Fibroblast of peridontal ligament (primary cell): Measurements from ENCODE around the gene ZNF396.

Experiments
- DNase-seq: peaks from one replicate; pipeline ENCODE4 v3.0.0-alpha.2; 2010; ENCODE audit errors: extremely low read depth

The ZNF396 gene

DNA sequence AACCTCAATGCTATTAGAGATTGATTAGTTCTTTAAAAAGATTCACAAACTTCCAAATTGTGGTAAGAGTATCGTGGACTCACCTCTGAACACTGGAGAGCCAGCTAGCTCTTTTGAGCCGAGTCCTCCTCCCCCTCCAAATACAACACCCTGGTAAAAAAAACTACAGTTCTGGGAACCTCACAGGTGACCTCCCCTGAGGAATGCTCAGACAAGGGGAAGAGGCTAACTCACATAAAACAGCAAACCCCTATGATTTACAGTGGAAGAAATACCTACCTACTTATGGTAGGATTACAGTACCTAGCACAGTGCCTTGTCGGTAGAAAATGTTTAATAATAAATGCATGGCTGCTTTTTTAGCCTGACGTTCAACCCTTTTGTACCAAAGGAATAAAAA is 41.3 kb downstream of the ZNF396 start:
- DNase-seq = no peak

DNA sequence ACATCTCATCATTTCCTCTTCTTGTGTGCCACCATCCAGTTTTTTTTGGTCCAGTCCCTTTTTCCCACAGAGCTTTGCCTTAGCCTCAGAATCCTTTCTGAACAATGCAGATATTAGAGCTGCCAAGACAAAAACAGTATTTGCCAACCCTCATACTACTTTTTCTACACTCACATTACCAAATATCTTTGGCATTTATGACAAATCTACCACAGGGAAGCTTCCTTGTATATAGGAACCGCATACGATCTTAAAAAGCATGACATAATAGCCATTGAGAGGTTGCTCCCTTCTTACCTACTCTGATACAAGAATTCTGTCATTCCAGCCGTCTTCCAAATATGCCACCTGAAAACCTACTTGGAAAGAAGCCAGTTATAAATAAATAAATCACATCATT is 42.3 kb downstream of the ZNF396 start:
- DNase-seq = peak; percentile 49

DNA sequence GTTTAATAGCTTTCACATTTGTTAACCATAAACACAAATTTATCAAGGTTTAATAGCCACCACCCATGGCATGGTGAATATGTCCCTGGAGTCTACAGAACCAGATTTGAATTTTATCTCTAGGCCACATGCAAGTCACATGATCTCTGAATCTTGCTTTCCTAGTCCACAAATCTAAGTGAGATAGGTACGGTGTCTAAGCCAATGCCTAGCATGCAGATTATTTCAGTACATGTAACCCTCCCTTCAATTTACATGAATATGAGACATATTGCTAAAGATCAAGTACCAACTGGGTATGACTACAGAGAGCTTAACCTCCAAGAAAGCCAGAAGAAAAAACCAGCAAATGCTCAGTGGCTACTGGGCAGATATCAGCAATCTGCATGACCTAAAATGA is 42.9 kb downstream of the ZNF396 start:
- no peak for DNase-seq

DNA sequence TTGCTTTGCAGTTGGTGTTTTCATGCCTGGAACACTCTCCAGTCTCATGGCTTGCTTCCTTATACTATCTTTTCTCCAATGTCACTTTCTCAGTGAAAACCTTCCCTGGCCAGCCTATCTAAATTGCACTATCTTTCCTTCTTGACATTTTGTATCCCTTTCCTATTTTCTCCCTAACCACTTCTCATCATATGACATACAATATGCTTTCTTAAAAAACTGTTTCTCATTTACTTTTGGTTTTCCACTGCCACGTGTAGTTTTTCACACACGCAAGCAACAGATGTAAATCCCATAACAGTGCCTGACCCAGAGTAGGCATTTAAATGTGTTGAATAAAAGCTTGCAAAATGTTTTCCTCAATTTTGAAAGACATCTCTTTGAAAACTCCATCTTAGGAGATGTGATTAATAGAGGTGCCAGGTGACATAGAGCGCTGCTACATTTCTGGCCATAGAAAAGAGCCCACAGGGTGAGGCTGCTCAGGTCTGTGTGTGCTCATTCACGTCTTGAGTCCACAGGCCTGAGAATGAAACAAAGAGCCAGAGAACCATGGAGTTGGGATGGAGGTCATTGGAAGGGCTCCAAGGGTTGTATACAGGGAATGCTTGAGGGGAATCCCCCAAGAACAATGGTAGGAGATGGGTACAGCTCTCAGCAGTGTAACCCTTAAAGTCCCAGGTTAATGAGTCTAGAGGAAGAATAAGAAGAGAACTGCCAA is 45.6 kb downstream of the ZNF396 start:
- DNase-seq = no peak

DNA sequence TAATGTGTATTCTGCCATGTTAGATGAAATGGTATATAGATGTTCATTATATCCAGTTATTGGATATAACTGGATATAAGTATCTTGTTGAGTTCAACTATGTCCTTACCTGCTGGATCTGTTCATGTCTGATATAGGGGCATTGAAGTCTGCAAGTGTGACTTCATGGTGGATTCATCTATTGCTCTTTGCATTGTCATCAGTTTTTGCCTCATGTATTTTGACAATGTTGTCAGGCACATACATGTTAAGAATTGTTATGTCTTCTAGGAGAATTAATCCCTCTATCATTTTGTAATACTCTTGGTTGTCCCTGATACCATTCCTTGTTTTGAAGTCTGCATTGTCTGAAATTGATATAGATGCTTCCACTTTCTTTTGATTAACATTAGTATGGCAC is 48.3 kb downstream of the ZNF396 start:
- DNase-seq = no peak

DNA sequence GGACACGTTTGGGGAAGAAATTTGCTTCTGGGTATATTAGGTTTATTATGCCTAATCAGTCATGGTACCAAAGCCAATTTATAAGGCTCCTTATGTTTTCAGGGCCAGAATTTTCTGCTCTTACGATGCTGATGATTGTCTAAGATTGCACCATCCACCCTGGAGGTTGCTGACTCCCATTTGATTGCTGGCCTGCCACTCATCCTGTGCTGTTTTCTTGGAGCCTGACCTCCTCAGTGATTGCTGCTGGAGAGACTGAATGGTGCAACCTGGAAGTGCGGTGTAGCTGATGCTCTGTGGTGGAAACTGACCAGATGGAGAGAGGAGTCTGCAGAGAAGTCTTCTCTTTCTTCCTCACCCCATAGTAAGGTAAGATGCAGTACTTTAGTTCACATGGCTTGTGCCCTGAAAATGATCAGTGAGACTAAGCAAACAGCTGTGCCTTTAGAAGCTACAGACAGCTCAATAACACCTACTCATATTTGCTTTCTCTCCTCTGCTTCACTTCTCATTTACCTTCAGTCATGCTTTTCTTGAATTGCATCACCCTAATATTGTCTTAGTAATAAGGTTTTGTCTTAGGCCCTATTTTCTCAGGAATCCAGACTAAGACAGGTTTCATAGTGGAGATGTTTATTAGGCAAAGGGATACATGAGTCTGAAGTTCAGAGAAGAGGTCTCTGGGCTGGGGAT is 50.3 kb downstream of the ZNF396 start:
- no peak for DNase-seq

DNA sequence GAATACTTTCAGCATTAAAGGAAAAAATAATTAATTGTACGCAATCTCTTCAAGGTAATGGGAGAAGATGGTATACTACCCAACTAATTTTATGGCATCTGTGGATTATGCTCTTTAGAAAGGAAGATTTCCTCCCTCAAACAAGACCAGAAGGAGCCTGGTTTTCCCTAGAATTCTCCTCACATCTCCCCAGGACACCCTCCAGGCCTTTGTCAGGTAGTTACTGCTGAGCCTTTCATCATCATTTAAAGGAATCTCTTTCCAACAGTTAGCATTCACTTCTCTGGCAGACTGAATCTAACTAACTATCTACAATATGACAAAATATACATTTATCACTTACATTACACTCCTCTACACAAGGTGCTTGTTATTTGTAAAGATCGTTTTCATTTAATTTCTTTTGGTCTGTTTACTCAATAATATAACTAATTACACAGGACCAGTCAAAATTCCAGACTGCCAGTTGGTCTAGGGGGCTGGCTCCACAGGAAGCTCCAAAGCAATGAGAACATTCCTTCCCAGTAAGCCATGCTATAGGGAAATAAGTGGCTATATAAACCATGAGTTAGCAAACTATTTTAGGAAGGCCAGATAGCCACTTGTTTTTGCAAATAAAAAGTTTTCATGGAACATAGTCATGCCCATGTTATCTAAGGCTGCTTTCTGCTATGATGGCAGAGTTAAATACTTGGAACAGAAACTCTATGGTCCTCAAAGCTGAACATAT is 52.0 kb downstream of the ZNF396 start:
- no peak for DNase-seq

DNA sequence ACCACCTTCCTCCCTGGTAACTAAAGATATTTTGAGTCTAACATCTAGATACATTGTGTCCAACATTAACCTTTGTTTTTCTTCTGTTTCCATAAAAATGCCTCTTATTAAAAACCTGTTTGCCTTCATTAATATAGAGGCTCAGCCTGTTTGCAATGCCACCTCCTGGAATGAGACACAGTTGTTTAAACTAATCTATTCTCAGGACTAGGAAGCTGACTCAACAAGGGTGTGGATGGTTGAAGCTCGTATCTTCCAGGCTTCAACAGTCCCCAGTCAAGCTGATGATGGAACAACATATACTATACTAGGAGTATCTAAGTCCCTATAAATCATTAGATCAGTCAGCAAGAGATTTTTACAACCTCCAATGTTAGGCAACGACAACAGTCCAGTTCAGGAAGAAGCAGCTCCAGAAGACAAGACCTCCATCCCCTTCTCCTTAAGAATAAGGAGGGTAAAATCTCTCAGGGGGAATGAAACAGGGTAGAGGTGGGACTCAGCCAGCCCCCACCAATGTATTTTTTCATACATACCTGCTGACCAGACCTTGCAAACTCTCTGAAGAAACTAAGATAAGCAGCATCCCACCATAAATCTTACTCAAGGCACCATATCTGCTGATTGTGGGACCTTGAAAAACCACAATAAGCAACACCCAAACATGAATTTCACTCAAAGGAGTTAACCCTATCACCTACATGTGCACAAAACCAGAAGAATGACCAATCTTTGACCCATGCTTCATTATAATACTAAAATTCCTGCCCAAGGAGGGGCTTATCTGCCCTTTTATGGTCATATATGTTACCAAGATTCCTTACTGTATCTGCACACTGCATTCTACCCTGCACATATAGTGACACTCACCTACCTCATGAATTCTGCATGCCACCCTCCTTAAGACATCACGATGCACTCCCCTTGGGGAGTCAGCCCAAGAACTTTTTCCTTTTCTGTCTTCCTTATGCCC is 54.4 kb downstream of the ZNF396 start:
- DNase-seq = no peak
